Kidney tubule cell (primary cell): Measurements from ENCODE around the gene SHISA7.
"Not testable (repeated sequence)": the region's sequence is repeated elsewhere in the genome, so short reads cannot be mapped to it uniquely, and the experiment has no call there.

Source experiments
- DNase-seq: peaks from one replicate; pipeline ENCODE4 v3.0.0-alpha.2; 2018; ENCODE audit warnings: low spot score

Gene SHISA7

GRCh38 chr19:55418185-55418584, 24.9 kb downstream of the SHISA7 start:
- DNase-seq = peak; percentile 83

- no peak for DNase-seq
Measured at GRCh38 chr19:55410168-55410567, 32.9 kb downstream of the SHISA7 start.

GRCh38 chr19:55409179-55409578, 33.9 kb downstream of the SHISA7 start:
- not testable (repeated sequence) for DNase-seq

DNA sequence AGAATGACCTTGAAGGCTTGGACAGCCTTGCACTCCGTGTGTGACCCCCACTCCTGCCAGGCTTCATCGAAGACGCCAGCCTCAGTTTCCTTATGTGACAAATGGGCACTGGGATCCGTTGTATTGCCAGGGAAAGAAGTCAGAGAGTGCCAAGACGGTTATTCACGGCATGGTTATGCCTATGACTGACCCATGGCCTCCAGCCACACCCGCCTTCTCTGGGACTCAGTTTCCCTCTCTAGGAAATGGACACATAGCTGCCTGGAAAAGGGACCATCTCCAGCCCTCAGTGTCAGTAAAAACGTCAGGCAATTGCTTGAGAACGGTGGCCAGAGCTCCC, 34.6 kb downstream of the SHISA7 start:
- DNase-seq = no peak

- peak; percentile 99 for DNase-seq
Measured at GRCh38 chr19:55407800-55408532, 35.1 kb downstream of the SHISA7 start.

- DNase-seq = not testable (repeated sequence)
Measured at GRCh38 chr19:55407550-55407799, 35.6 kb downstream of the SHISA7 start, which contains the start of gene UBE2S. UBE2S (minus strand) TSS chr19:55407788; CDS start chr19:55407589, 199 bp downstream.

DNA sequence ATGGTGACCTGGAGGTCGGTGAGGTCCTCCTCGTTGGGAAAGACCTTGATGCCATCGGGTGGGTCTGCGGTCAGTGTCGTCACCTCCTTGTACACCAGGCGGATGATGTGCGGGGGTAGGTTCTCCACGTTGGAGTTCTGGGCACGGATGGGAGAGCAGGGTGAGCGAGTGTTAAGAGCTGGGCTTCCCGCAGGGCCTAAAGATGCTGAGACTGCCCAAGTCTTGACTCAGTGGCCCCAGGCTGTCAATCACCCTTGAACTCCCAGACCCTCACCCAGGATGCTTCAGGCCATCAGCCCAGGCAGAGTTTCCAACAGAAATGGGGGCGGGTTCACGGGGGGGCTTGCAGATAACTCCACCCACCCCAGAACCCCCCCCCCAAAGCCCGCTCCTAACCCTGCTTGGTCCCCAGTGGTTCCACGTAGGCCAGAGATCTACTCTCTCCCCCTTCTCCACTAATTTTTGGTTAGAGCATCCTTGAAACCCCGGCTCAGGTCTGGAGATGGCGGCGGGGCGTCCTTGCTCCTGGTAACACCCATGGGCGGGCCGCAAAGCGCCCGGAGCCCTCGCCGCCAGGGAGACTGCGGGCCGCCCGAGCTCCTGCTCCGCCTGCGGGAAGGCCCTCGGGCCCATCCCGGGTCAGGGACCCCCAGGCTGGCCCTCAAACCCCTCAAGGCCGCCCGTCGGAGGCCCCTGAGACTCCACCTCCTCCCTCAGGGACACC, 36.1 kb downstream of the SHISA7 start:
- peak; percentile 35 for DNase-seq

- no peak for DNase-seq
Measured at GRCh38 chr19:55406091-55406825, 36.8 kb downstream of the SHISA7 start.

DNA sequence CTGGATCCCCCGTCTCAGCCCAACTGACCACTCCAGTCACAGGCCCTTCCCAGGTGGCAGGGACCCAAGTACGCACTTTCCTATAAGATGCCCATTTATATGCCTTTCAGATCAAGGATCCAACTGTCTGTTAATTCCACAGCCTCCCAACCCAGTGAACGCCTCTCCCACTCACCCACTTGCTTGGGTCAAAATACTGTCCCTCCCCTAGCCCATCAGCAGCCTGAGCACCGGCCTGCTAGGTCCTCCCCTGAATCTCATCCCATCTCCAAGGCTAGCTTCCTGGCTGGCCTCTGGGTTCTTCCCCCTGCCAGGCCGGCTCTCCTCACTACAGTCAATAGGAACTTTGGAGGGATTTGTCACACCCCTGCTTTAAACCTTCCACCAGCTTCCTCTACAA, 37.5 kb downstream of the SHISA7 start:
- DNase-seq = no peak

DNA sequence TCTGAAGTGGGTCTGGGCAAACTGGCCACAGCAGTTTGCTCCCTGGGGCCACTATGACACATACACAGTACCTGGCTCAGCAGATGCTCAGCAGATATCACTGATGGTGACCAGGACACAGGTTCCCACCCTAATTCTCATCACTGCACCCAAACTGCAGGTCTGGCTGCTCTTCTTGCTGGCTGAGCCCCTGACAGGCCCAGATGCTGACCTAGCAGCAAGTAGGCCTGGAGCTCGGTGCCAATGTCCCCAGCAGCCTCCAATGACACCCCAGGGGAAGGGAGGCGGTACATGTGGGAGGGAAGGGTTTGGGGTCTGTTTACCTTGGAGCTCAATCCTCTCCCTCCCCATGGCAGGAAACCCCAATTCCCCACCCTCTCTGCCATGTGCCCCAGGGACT, 40.6 kb downstream of the SHISA7 start:
- DNase-seq = no peak

GRCh38 chr19:55401390-55401789, 41.7 kb downstream of the SHISA7 start:
- not testable (repeated sequence) for DNase-seq

GRCh38 chr19:55400281-55401087, 42.6 kb downstream of the SHISA7 start:
- no peak for DNase-seq

DNA sequence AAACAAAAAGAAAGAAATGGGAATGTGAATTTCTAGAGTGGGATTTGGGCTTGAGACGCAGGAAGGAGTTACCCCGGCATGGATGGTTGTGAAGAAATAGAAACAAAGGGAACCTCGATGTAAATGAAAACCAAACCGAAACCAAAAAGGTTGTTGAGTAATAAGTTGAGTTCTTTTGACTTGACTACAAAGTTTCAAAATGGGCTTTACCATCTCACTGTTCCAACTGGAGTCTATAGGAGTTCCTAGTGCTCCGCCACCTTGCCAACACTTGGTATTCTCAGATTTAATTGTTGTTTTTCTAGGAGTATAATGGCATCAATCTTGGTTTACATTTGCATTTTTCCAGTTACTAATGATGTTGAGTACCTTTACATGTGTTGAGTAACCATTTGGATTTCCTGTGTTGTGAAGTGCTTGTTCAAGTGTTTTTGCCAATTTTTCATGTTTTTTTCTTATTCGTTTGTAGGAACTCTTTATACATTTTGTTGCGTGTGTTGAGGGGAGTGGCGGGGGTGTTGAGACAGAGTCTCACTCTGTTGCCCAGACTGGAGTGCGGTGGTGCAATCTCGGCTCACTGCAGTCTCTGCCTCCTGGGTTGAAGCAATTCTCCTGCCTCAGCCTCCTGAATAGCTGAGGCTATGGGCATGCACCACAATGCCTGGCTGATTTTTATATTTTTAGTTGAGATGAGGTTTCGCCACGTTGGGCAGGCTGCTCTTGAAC, 44.7 kb downstream of the SHISA7 start:
- DNase-seq = no peak

DNA sequence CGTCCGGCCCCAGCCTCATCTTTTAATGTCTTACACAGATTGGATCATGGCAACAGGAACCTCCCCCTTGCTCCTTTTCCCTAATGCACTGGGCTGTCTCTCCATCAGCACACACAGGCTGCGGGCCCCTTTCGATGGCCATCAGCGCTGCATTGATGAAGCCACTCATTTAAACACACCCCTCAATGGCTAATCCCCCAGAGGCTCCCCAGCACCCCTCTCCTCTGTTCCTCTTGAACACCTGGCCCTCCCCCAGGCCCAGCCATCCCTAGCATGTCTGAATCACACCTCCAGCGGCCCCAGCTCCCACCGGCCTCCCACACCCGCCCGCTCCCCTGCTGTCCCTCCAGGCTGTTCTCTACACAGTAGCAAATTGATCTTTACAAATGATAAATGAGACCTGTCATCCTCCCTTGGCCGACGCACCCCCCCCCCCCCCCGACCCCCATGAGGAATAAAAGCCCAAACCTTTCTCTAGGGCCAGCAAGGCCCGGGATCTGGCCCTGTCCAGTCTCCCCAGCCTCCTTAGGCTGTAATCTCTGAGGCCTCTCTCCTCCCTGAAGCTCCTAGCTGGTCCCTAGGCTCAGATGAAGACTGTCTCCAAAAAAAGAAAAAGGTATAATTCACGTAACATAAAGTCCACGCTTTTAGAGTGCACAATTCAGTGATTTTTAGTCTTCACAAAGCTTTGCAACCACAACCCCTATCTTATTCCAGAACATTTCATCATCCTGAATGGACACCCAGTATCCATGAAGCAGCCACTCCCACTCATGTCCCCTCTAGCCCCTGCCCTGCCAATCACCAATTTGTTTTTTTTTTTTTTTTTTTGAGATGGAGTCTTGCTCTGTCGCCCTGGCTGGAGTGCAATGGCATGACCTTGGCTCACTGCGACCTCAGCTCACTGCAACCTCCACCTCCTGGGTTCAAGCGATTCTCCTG, 50.0 kb downstream of the SHISA7 start:
- DNase-seq = no peak

GRCh38 chr19:55391702-55392615, 51.1 kb downstream of the SHISA7 start:
- no peak for DNase-seq

- DNase-seq = no peak
Measured at GRCh38 chr19:55391191-55391670, 51.9 kb downstream of the SHISA7 start.

DNA sequence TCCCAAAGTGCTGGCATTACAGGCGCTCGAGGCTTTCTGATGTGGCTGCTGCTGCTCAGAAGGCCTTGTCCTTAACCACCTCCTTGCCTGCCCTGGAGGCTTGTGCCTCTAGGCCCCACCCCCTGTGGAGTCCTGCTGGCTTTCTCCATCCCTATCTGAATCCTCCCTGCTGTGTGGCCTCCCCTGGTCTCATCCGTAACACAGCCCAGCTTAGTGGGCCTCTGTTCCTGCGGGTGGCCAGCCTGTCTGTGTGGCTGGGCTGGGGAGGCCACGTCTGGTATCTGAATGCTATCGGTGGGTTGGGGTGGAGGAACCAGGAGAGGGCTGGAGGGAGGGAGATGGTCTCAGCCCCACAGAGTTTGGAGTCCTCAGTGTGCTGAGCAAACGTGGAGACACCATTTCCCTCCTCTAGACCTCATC, 52.6 kb downstream of the SHISA7 start:
- DNase-seq = no peak

DNA sequence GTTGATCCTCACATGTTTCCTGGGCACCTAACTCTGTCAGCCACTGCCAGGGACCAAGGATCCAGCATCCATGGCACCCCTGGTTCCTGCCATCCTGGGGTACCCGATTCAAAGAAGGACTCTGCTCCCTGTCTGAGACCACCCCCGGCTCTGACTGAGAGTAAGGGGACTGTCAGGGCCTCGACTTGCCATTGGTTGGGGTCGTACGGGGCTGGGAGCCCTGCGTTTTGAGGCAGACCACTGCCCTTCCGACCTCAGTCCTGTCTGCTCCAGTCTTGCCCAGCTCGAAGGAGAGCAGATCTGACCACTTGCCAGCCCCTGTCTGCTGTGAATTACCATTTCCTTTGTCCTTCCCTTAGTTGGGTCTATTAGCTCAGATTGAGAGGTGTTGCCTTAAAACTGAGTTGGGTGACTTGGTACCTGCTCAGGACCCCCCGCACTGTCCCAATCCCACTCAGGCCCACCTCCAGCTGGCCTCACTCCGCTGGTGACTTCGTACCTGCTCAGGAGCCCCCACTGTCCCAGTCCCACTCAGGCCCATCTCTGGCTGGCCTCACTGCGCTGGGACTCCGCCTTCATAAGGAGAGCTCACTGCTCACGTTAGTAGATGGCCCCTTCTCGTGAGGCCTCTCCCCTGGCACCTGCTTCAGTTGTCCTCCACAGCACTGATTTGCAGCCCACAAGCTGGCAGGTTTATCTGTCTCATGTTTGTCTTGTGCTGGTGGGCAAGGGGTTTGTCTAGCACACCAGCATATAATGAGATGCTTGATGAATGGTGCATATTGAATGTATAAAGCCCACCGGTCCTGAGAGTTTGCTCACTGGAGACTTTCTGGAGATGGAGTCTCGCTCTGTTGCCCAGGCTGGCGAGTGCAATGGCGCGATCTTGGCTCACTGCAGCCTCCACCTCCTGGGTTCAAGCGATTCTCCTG, 53.4 kb downstream of the SHISA7 start:
- peak; percentile 1 for DNase-seq
